ENCODE data around the gene TENT4B.
A peak's percentile ranks its signal among the peaks of the same experiment; 100 is the strongest.

TENT4B gene

DNA sequence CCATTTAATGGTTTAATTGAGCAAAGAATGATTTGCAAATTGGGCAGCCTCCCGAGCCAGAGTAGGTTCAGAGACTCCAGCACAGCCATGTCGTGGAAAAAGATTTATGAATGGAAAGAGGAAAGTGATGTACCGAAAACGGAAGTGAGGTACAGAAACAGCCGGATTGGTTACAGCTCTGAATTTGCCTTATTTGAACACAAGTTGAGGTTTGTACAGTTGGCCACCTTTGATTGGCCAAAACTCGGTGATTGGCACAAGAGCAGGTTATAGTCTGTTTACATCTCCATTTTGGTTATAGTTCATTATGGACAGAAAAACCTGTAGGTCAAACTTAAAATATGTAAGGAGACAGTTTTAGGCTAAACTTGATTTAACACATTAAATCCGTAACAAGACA, 44.5 kb downstream of the TENT4B start:
- peaks cover 0 to 79% (median 14%) of the 10 kb centered on the region in 11 experiments; a peak in 11 of 22 replicates for H4K20me1 ChIP-seq
- peaks cover 0 to 19% (median 6%) of the 10 kb centered on the region in 11 experiments; a peak in 9 of 22 replicates for H3K9me3 ChIP-seq (replicated peaks in 1 of 11)
- no peak overlapping the region for H3K9ac ChIP-seq
- TF ChIP-seq Cebpa-rat (IDR thresholded peaks at IDR 0.05), result no peak
- H3K4me2 ChIP-seq, result peak overlapping the region in 10 of 11 experiments; percentile 43 to 88 (median 59); a peak in 17 of 22 replicates
- no peak overlapping the region for H3K4me3 ChIP-seq
- no peak overlapping the region; a peak in 2 of 22 replicates for H3K27ac ChIP-seq
- H3K4me1 ChIP-seq, result peaks cover 56 to 75% (median 68%) of the 10 kb centered on the region in 10 experiments
- H3K27me3 ChIP-seq, result no peaks in the 10 kb centered on the region
- H3K36me3 ChIP-seq, result 0 out of 22 replicates have a peak, but pooled peaks cover 0 to 7% (median 0%) of the 10 kb centered on the region in 11 experiments

- H3K9ac ChIP-seq, result no peak overlapping the region
- peaks cover 4 to 80% (median 18%) of the 10 kb centered on the region in 11 experiments; a peak in 17 of 22 replicates for H4K20me1 ChIP-seq
- TF ChIP-seq Cebpa-rat (IDR thresholded peaks at IDR 0.05), result no peak
- H3K4me1 ChIP-seq, result peaks cover 55 to 80% (median 68%) of the 10 kb centered on the region in 10 experiments
- H3K27ac ChIP-seq, result no peak overlapping the region
- 0 out of 22 replicates have a peak, but pooled peaks cover 0 to 7% (median 0%) of the 10 kb centered on the region in 11 experiments for H3K36me3 ChIP-seq
- peaks cover 0 to 19% (median 6%) of the 10 kb centered on the region in 11 experiments; a peak in 9 of 22 replicates for H3K9me3 ChIP-seq (replicated peaks in 1 of 11)
- peak overlapping the region; percentile 24 to 78 (median 63) for H3K4me2 ChIP-seq
- H3K4me3 ChIP-seq, result no peak overlapping the region
- no peaks in the 10 kb centered on the region for H3K27me3 ChIP-seq
These were observed 45.8 kb downstream of the TENT4B start for GRCh38 chr16:50198802-50199403.

- Histone ChIP-seq H3K9ac (no peak overlapping the region), H3K4me1 (peaks cover 33 to 55% (median 44%) of the 10 kb centered on the region in 10 experiments), H3K36me3 (0 out of 22 replicates have a peak, but pooled peaks cover 0 to 7% (median 0%) of the 10 kb centered on the region in 11 experiments), H3K27ac (no peak overlapping the region), H3K9me3 (replicated peaks in 1 of 11) (peaks cover 0 to 17% (median 6%) of the 10 kb centered on the region in 11 experiments; a peak in 9 of 22 replicates), H4K20me1 (peaks cover 18 to 85% (median 33%) of the 10 kb centered on the region in 11 experiments; a peak in 19 of 22 replicates), H3K27me3 (no peaks in the 10 kb centered on the region), H3K4me2 (peak overlapping the region in 10 of 11 experiments; percentile 26 to 60 (median 36); a peak in 14 of 22 replicates), H3K4me3 (no peak overlapping the region)
- no peak for TF ChIP-seq Cebpa-rat (IDR thresholded peaks at IDR 0.05)
These were observed 48.7 kb downstream of the TENT4B start for GRCh38 chr16:50201787-50202186.

GRCh38 chr16:50202926-50203624, 50.0 kb downstream of the TENT4B start:
- H4K20me1 ChIP-seq, result peaks cover 18 to 92% (median 45%) of the 10 kb centered on the region in 11 experiments; a peak in 19 of 22 replicates

GRCh38 chr16:50203681-50204080, 50.6 kb downstream of the TENT4B start:
- H3K9ac ChIP-seq, result peak overlapping the region in 1 of 11 experiments; percentile 24; a peak in 1 of 22 replicates
- H3K4me1 ChIP-seq, result peaks cover 35 to 54% (median 40%) of the 10 kb centered on the region in 10 experiments
- 0 out of 22 replicates have a peak, but pooled peaks cover 0 to 7% (median 0%) of the 10 kb centered on the region in 11 experiments for H3K36me3 ChIP-seq
- H3K4me2 ChIP-seq, result no peak overlapping the region
- H3K4me3 ChIP-seq, result no peak overlapping the region
- no peak overlapping the region for H3K27ac ChIP-seq
- no peak for TF ChIP-seq Cebpa-rat (IDR thresholded peaks at IDR 0.05)
- H3K9me3 ChIP-seq (replicated peaks in 1 of 11), result peaks cover 0 to 8% (median 0%) of the 10 kb centered on the region in 11 experiments; a peak in 3 of 22 replicates
- peaks cover 23 to 96% (median 51%) of the 10 kb centered on the region in 11 experiments; a peak in 19 of 22 replicates for H4K20me1 ChIP-seq
- H3K27me3 ChIP-seq, result no peaks in the 10 kb centered on the region

More at GRCh38 chr16:50202926-50203624, 50.0 kb downstream of the TENT4B start:
- no peak overlapping the region for H3K9ac ChIP-seq
- H3K27ac ChIP-seq, result no peak overlapping the region
- peaks cover 0 to 8% (median 0%) of the 10 kb centered on the region in 11 experiments; a peak in 4 of 22 replicates for H3K9me3 ChIP-seq (replicated peaks in 1 of 11)
- no peak for TF ChIP-seq Cebpa-rat (IDR thresholded peaks at IDR 0.05)
- 0 out of 22 replicates have a peak, but pooled peaks cover 0 to 7% (median 0%) of the 10 kb centered on the region in 11 experiments for H3K36me3 ChIP-seq
- H3K4me2 ChIP-seq, result peak overlapping the region in 10 of 11 experiments; percentile 1 to 44 (median 33); a peak in 12 of 22 replicates
- H3K4me3 ChIP-seq, result no peak overlapping the region
- H3K27me3 ChIP-seq, result no peaks in the 10 kb centered on the region
- H3K4me1 ChIP-seq, result peaks cover 35 to 54% (median 39%) of the 10 kb centered on the region in 10 experiments

DNA sequence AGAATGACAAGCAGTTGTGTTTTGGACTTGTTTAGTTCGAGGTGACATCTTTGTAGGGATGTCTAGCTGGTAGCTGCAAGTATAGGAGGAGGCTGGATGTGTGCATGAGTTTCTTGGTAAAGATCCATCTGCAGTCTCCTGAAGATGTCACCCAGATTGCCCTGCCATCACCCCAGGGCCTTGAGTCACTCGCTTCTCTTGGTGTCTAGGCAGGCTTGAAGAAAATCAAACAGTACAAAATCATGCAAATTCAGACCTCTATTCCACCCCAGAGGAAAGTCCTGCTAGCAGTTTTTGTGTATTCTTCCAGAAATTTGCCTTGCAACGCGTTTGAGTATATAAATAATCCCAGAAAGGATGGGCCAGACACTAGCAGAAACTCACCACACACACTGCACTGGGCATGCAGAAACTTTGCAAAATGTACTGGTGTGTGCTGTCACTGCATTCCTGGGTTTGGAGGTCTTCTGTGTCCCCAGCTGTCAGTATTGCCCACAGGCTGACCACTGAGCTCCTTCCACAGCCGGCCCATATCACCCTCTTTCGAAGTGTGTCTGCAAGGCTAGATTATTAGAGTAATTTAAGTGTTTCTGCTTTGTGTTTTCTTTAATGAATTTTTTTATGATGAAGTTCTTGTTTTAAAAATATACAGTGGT, 51.5 kb downstream of the TENT4B start:
- Histone ChIP-seq H3K27me3 (no peaks in the 10 kb centered on the region), H3K4me2 (no peak overlapping the region), H4K20me1 (peaks cover 26 to 98% (median 60%) of the 10 kb centered on the region in 11 experiments; a peak in 21 of 22 replicates), H3K27ac (no peak overlapping the region), H3K9me3 (replicated peaks in 1 of 11) (peaks cover 0 to under 1% (median 0%) of the 10 kb centered on the region in 11 experiments; a peak in 1 of 22 replicates), H3K36me3 (0 out of 22 replicates have a peak, but pooled peaks cover 0 to under 1% (median 0%) of the 10 kb centered on the region in 11 experiments), H3K9ac (peak overlapping the region in 1 of 11 experiments; percentile 24; a peak in 1 of 22 replicates), H3K4me3 (no peak overlapping the region), H3K4me1 (peaks cover 35 to 55% (median 43%) of the 10 kb centered on the region in 10 experiments)
- no peak for TF ChIP-seq Cebpa-rat (IDR thresholded peaks at IDR 0.05)

DNA sequence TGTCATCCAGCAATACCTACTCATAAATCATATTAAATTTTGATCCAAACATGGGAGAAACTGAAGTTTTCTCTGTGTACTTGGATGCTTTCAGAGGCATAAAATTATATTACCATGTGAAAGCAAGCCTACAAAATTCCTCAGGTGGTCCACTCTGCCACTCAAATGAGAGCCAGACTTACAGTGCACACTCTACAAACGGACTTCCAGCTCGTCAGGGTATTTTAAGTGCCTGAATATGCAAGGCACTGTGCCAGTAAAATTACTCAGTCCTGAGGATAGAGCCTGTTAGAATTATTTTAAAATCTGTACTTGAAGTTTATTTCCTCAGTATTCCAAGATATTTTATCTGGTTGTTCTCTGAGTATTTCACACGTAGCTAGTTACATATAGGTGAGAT, 54.5 kb downstream of the TENT4B start:
- H3K4me2 ChIP-seq, result peak overlapping the region in 6 of 11 experiments; percentile 47 to 92 (median 84); a peak in 9 of 22 replicates
- H3K27ac ChIP-seq, result no peak overlapping the region
- H3K9me3 ChIP-seq (replicated peaks in 1 of 11), result no peaks in the 10 kb centered on the region
- TF ChIP-seq Cebpa-rat (IDR thresholded peaks at IDR 0.05), result no peak
- H3K4me3 ChIP-seq, result no peak overlapping the region
- H3K36me3 ChIP-seq, result peaks cover 9 to 16% (median 15%) of the 10 kb centered on the region in 11 experiments; a peak in 20 of 22 replicates
- peaks cover 34 to 96% (median 73%) of the 10 kb centered on the region in 11 experiments; a peak in 21 of 22 replicates for H4K20me1 ChIP-seq
- H3K4me1 ChIP-seq, result peaks cover 35 to 52% (median 44%) of the 10 kb centered on the region in 10 experiments
- H3K9ac ChIP-seq, result 0 out of 22 replicates have a peak overlapping the region, but pooled peaks of 1 of the 11 experiments have one; percentile 35
- no peaks in the 10 kb centered on the region for H3K27me3 ChIP-seq

DNA sequence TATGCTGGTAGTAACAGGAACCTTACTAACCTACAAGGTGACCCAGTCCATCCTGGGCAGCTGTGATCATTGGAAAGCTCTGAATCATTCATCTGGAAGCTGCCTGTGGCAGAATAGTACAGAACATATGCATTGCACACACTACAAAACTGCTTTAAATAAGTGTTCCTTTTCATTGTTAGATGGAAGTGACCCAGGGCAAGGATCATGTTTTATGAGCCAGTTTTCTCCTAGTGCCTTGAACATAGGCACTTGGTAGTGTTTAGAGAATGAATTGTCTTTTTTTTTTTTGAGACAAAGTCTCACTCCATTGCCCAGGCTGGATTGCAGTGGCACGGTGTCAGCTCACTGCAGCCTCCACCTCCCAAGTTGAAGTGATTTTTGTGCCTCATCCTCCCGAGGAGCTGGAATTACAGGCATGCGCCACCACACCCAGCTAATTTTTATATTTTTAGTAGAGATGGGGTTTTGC, 55.4 kb downstream of the TENT4B start:
- peaks cover 30 to 48% (median 40%) of the 10 kb centered on the region in 10 experiments for H3K4me1 ChIP-seq
- no peak overlapping the region for H3K4me3 ChIP-seq
- peaks cover 18 to 24% (median 23%) of the 10 kb centered on the region in 11 experiments for H3K36me3 ChIP-seq
- H4K20me1 ChIP-seq, result peaks cover 33 to 88% (median 73%) of the 10 kb centered on the region in 11 experiments; a peak in 21 of 22 replicates
- 0 out of 22 replicates have a peak overlapping the region, but pooled peaks of 2 of the 11 experiments have one; percentile 1 to 9 for H3K9ac ChIP-seq
- peak overlapping the region in 3 of 11 experiments; percentile 16 to 54 (median 34); a peak in 4 of 22 replicates for H3K27ac ChIP-seq
- no peaks in the 10 kb centered on the region for H3K27me3 ChIP-seq
- no peaks in the 10 kb centered on the region for H3K9me3 ChIP-seq (replicated peaks in 1 of 11)
- TF ChIP-seq Cebpa-rat (IDR thresholded peaks at IDR 0.05), result no peak
- peak overlapping the region in 7 of 11 experiments; percentile 47 to 92 (median 83); a peak in 12 of 22 replicates for H3K4me2 ChIP-seq
